ENCODE results near the gene PRSS1.
"Not testable (repeated sequence)": the region's sequence is repeated elsewhere in the genome, so short reads cannot be mapped to it uniquely, and the experiment has no call there.

PRSS1 gene

DNA sequence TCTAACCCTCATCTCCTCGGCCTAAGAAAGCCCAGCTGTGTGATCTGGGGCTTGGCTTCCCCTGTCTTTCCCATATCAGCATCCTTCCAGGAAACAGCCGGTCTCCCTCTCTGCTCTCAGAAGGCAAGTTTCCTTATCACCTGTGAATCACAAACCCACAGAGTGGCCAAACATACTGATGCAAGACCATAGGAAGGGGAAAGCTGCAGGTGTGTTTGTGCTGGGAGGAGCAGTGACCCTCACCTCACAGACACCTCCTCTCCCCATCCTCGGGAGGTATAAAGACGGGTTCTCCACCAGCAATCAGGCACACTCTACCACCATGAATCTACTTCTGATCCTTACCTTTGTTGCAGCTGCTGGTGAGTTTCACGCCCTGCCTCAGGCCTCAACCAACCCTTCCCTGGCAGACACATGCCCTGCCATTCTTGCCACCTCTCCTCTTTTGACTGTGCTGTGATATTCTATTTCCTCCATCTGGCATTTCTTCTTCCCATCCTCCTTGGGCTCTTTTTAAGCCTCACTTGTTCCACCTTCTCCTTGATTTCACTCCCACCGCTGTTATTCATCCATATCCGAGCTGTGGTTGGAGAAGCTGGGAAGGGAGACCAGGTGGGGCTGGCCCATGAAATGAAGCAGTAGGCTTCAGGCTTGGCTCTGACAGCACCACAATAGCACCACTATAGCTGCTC, 21.5 kb downstream of the PRSS1 start, which contains the start of gene PRSS2:
Gene PRSS2 (plus strand): TSS at position 310 of the 692 bp plus-strand sequence. CDS start 13 bp downstream, at position 323.
- no peaks in the 10 kb centered on the region for H3K27me3 ChIP-seq
- H3K4me3 ChIP-seq = no peak within 1 kb of the TSS
- no peak within 1 kb of the TSS for H3K27ac ChIP-seq
- no peaks in the 10 kb centered on the region for H3K9me3 ChIP-seq (replicated peaks in 1 of 11)
- H3K4me2 ChIP-seq = peak within 1 kb of the TSS in 8 of 11 experiments; percentile 8 to 48 (median 23); a peak in 11 of 22 replicates
- no peak for TF ChIP-seq Cebpa-rat (IDR thresholded peaks at IDR 0.05)
- H3K9ac ChIP-seq = no peak within 1 kb of the TSS
- no peaks in the 10 kb centered on the region for H4K20me1 ChIP-seq
- H3K36me3 ChIP-seq = no peaks in the 10 kb centered on the region
- H3K4me1 ChIP-seq = peaks cover 0 to 19% (median 11%) of the 10 kb centered on the region in 10 experiments; a peak in 11 of 20 replicates

DNA sequence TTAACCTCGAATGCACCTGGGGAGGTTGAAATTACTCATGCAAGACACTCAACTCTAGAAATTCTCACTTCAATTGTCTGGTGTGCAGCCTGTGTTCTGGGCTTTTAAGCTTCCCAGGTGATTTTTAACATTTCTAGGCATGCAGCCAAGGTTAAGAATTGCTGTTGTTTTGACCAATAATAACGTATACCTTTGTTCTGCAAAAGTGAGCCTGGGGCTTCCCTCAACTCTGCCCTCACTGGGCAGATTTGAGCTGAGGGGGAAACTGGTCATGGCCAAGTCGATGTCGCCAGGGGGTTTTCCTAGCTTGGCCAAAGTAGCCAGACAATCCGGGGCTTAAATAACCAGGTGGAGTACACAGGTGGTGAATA, 22.1 kb downstream of the PRSS1 start:
- H3K27me3 ChIP-seq = no peaks in the 10 kb centered on the region
- no peak overlapping the region for H3K9ac ChIP-seq
- H3K4me3 ChIP-seq = no peak overlapping the region
- H3K9me3 ChIP-seq (replicated peaks in 1 of 11) = no peaks in the 10 kb centered on the region
- TF ChIP-seq Cebpa-rat (IDR thresholded peaks at IDR 0.05) = no peak
- peak overlapping the region in 5 of 11 experiments; percentile 14 to 48 (median 34); a peak in 5 of 22 replicates for H3K4me2 ChIP-seq
- H4K20me1 ChIP-seq = no peaks in the 10 kb centered on the region
- peaks cover 0 to 19% (median 11%) of the 10 kb centered on the region in 10 experiments; a peak in 11 of 20 replicates for H3K4me1 ChIP-seq
- no peaks in the 10 kb centered on the region for H3K36me3 ChIP-seq
- no peak overlapping the region for H3K27ac ChIP-seq

DNA sequence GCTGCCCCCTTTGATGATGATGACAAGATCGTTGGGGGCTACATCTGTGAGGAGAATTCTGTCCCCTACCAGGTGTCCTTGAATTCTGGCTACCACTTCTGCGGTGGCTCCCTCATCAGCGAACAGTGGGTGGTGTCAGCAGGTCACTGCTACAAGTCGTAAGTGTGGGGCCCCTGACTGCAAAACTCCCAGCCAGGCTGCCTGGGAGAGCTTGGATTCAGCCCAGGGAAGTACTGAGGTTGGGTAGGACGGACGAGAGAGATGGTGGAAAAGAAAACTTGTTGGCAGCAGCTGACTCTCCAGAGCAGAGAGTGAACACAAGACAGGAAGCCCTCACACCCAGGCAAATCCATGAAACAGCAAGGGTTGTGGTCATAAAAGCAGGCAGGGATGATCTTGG, 22.8 kb downstream of the PRSS1 start:
- Histone ChIP-seq H3K4me3 (no peak overlapping the region), H3K9ac (no peak overlapping the region), H3K4me2 (no peak overlapping the region; a peak in 2 of 22 replicates), H3K9me3 (replicated peaks in 1 of 11) (no peaks in the 10 kb centered on the region), H4K20me1 (no peaks in the 10 kb centered on the region), H3K36me3 (no peaks in the 10 kb centered on the region), H3K27ac (no peak overlapping the region), H3K4me1 (peaks cover 0 to 19% (median 11%) of the 10 kb centered on the region in 10 experiments; a peak in 11 of 20 replicates), H3K27me3 (no peaks in the 10 kb centered on the region)
- TF ChIP-seq Cebpa-rat (IDR thresholded peaks at IDR 0.05) = no peak

DNA sequence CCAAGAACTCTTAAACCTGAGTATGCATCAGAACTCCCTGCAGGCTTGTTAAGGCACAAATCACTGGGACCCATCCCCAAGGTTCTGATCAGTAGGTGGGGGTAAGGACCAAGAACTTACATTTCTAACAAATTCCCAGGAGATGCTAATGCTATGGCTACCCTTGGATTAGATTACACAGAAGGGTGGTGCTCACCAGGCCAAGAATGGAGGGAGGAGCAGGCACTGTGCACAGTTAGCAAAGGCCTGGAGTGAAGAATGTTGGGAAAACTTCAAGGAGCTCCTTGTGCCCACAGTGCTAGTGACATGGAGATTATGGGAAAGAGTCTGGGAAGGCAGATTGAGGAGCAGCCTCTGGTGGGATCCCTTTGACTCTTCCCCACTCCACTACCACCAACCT, 23.4 kb downstream of the PRSS1 start:
- no peak for TF ChIP-seq Cebpa-rat (IDR thresholded peaks at IDR 0.05)
- H3K36me3 ChIP-seq = no peaks in the 10 kb centered on the region
- H3K27me3 ChIP-seq = no peaks in the 10 kb centered on the region
- no peak overlapping the region for H3K9ac ChIP-seq
- no peaks in the 10 kb centered on the region for H4K20me1 ChIP-seq
- H3K4me2 ChIP-seq = no peak overlapping the region
- H3K4me3 ChIP-seq = no peak overlapping the region
- peaks cover 0 to 19% (median 11%) of the 10 kb centered on the region in 10 experiments; a peak in 11 of 20 replicates for H3K4me1 ChIP-seq
- no peak overlapping the region for H3K27ac ChIP-seq
- H3K9me3 ChIP-seq (replicated peaks in 1 of 11) = no peaks in the 10 kb centered on the region

DNA sequence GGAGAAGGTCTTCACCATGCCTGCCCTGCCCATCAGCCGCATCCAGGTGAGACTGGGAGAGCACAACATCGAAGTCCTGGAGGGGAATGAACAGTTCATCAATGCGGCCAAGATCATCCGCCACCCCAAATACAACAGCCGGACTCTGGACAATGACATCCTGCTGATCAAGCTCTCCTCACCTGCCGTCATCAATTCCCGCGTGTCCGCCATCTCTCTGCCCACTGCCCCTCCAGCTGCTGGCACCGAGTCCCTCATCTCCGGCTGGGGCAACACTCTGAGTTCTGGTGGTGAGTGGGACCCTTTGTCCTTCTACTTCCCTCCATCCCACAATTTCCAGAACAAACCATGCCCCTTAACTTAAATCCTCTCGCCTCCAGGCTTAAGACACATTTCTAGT, 24.0 kb downstream of the PRSS1 start:
- Histone ChIP-seq H3K27ac (no peak overlapping the region), H3K27me3 (no peaks in the 10 kb centered on the region), H3K9me3 (replicated peaks in 1 of 11) (no peaks in the 10 kb centered on the region), H3K4me2 (no peak overlapping the region), H4K20me1 (no peaks in the 10 kb centered on the region), H3K36me3 (no peaks in the 10 kb centered on the region), H3K4me3 (no peak overlapping the region), H3K4me1 (peaks cover 0 to 19% (median 11%) of the 10 kb centered on the region in 10 experiments; a peak in 11 of 20 replicates), H3K9ac (no peak overlapping the region)
- TF ChIP-seq Cebpa-rat (IDR thresholded peaks at IDR 0.05) = no peak

DNA sequence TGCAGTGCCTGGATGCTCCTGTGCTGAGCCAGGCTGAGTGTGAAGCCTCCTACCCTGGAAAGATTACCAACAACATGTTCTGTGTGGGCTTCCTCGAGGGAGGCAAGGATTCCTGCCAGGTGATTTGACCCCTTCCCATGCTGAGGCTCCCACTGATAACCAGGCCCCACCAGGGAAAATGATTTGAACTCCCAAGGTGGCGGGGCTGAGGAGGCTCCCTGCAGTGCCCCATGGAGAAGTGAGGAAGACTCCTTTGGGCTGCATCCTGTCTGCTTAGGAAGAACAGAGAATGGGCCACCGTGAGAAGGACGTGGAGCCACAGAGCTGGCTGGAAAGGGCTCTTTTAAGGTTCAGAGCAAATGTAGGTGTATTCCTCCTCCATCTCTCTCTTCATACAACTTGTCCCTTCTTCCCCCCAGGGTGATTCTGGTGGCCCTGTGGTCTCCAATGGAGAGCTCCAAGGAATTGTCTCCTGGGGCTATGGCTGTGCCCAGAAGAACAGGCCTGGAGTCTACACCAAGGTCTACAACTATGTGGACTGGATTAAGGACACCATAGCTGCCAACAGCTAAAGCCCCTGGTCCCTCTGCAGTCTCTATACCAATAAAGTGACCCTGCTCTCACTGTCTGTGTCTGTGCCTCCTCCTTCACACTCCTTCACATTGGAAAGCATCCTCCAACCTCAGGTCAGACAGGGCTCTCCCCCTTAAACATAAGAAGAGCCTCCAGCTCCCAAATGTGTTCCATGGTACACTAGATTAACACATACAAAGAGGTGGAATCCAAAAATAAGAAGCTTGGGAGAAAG, 24.9 kb downstream of the PRSS1 start:
- H3K36me3 ChIP-seq = no peaks in the 10 kb centered on the region
- no peaks in the 10 kb centered on the region for H4K20me1 ChIP-seq
- no peak for TF ChIP-seq Cebpa-rat (IDR thresholded peaks at IDR 0.05)

DNA sequence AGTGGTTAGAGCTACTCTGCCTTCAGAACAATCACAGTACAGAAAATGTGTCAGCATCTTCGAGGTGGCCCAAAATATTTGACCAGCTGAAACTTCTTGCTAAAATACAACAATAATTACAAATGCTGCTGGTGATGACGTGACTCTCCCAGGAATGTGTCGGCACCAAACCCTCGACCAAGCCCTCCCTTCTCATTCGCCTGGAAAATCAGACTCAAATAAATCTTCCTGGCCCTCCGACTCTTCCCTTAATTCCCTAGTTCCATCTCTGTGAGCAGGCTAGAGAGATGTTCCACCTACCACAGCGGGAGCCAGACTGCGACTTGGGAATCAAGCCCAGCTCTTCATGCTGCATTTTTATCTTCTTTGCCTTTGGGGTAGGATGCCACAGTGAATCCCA, 25.6 kb downstream of the PRSS1 start:
- no peaks in the 10 kb centered on the region for H4K20me1 ChIP-seq
- no peak overlapping the region for H3K9ac ChIP-seq
- H3K9me3 ChIP-seq (replicated peaks in 1 of 11) = no peaks in the 10 kb centered on the region
- no peak overlapping the region for H3K4me3 ChIP-seq
- H3K27me3 ChIP-seq = no peaks in the 10 kb centered on the region
- TF ChIP-seq Cebpa-rat (IDR thresholded peaks at IDR 0.05) = no peak
- no peak overlapping the region for H3K27ac ChIP-seq
- no peak overlapping the region for H3K4me2 ChIP-seq
- peaks cover 0 to 18% (median 11%) of the 10 kb centered on the region in 10 experiments; a peak in 11 of 20 replicates for H3K4me1 ChIP-seq
- H3K36me3 ChIP-seq = no peaks in the 10 kb centered on the region

More for the DNA sequence above, 24.9 kb downstream of the PRSS1 start:
- Histone ChIP-seq H3K27me3 (no peaks in the 10 kb centered on the region), H3K9me3 (replicated peaks in 1 of 11) (no peaks in the 10 kb centered on the region), H3K4me3 (no peak overlapping the region), H3K4me2 (no peak overlapping the region), H3K9ac (no peak overlapping the region), H3K27ac (no peak overlapping the region), H3K4me1 (peaks cover 0 to 19% (median 11%) of the 10 kb centered on the region in 10 experiments; a peak in 11 of 20 replicates)

DNA sequence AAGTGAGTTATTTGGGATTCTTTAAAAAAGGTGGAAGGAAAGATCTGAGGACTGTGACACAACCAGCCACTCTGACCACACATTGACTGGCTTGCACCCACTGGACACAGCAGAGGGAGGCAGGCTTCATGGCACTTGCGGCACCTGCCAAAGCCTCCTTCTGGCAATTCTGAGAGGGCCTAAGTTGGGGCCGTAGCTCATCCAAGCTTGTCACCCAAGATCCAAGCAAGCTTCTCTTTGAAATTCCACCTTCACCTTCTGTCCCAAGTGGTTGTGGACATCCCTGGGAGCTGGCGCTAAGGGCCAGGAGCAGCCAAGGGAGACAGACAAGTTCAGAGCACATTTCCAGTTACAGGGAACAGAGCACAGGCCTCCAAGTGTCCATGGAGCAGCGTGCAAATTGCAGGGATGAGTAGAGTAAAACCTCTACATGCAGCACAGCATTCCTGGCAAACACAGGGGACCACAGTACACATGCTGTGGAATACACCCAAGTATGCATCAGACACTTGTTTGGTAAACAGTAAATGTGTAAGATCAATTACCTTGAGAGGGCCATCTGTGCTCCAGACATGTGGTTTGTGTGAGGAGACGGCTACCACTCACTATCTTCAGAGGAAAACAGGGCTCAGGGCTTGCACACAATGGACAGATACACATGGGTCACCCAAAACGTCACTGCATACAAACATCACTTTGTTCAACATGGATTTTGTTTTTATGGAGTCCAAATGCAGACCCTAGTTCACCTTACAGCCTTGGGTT, 26.3 kb downstream of the PRSS1 start:
- H3K27me3 ChIP-seq; H3K9me3 ChIP-seq (replicated peaks in 1 of 11); H3K27ac ChIP-seq; H3K4me3 ChIP-seq; H4K20me1 ChIP-seq; H3K36me3 ChIP-seq; H3K9ac ChIP-seq; H3K4me2 ChIP-seq: not testable (repeated sequence)
- H3K4me1 ChIP-seq = peaks cover 0 to 12% (median 8%) of the 10 kb centered on the region in 10 experiments; a peak in 11 of 20 replicates

Measured in BLaER1 treated with 17β-estradiol and CSF1 and Interleukin-3, amounts not matched to agents 10 nM and 100 nM (cell line).